T-helper 22 cell (primary cell): ENCODE data around the gene ZNF774.
"Not testable (repeated sequence)": the region's sequence is repeated elsewhere in the genome, so short reads cannot be mapped to it uniquely, and the experiment has no call there.

Experiments used
- DNase-seq: peaks from one replicate; pipeline ENCODE4 v3.0.0-alpha.2; 2020; ENCODE audit warnings: low read depth

ZNF774 gene

DNA sequence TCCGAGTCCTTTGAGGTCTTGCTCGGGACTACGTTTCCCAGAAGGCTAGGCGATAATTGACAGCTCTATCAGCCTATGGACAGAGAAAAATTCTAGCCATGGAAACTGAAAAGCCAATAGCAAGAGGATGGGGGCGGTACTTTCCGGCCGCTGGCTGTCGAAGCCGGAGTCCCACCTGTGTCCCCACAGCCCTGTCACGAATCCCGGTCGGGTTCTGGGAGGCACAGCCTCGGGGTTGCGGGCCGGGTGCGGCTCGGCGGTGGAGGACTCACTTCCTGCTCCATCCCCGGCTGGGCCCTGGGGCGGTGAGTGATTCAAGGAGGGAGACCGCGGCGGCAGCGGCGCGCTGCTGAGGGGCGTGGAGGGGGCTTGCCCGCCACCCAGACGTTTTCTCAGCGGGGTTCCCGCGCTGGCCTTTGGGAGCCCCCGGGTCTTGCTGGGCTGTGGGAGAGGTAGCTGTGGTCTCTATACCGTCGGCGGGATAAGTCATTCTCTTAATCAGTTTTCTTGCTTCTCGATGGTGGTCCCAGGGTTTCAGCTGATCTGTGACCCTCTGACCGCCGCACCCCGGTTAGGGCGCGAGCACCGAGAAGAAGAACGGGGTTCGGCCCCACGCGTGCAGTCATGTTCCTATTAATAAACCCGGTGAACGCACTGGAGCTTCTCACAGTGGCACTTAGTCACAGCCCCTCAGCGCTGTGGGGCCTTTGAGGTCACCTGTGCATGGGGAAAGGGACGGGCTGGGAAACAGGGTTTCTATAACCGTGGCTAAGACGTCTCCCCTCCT, at the start of gene ZNF774:
Gene ZNF774, plus strand, starts transcription at position 178 of the 787 bp plus-strand sequence. CDS start 2,377 bp downstream, outside the sequence.
- DNase-seq: peak; percentile 86

DNA sequence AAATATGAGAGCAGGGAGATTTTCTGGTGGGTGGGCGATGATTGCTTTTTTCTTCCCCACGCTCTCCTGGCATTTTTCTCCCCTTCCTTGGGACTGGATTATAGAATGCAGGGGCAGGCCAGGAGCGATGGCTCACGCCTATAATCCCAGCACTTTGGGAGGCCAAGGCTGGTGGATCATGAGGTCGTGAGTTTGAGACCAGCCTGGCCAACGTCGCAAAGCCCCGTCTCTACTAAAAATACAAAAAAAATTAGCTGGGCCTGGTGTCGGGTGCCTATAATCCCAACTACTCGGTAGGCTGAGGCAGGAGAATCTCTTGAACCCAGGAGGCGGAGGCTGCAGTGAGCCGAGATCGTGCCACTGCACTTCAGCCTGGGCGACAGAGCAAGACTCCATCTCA, 46.7 kb upstream of the ZNF774 start:
- DNase-seq: not testable (repeated sequence)

DNA sequence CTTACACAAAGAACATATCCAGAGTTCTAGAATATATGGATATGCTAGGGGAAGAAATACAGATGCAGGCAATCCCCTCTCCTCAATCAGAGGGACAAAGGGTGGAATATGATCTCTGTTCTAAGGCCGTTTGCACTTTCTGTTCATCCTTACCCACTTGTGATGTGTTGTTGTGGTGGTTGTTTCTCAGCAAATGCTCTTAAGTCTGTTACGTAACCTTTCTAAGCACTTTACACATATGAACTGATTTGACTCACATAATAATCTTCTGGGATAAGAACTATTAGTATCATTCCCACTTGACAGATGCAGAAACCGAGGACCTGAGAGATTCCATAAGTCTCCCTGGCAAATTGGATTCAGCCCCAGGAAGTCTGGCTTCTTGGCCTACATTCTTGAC, 46.2 kb upstream of the ZNF774 start:
- DNase-seq: no peak

DNA sequence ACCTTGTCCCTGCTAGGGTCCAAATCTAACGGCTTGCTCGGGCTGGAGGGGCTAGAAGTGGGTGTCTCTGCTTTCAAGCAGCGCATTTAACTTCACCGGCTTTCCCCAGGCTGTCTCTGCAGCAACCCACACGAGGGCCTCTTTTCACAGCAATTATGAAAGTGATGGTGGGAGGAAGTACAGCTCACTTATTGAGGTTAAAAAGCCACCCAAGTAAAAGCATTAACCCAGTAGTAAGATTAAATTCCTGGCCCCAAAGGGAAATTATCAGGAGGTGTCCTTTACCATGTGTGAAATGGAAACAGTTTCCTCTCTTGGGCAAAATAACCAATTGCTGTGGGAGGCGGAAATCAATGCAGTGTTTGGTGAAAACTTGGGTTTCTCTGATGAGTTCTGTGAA, 45.5 kb upstream of the ZNF774 start:
- DNase-seq: no peak

DNA sequence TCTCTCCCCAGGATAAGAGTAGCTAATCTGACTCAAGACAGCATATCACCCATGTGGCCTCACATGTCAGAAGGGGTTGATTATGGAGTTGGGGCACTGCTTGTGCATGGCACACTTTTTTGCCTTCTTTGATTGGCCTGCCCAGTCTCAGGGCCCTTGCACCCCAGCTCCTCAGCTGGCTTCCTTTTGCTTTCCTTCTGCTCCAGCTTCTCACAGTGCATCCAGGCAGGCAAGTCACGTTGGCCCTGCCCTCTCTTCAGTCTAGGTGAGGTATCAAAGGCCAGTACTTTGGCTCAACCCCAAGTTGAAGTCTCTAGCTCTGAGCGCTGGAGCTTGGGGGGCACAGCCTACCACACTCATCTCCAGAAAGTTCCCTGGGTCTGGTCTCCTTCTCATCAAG, 44.4 kb upstream of the ZNF774 start:
- DNase-seq: no peak

DNA sequence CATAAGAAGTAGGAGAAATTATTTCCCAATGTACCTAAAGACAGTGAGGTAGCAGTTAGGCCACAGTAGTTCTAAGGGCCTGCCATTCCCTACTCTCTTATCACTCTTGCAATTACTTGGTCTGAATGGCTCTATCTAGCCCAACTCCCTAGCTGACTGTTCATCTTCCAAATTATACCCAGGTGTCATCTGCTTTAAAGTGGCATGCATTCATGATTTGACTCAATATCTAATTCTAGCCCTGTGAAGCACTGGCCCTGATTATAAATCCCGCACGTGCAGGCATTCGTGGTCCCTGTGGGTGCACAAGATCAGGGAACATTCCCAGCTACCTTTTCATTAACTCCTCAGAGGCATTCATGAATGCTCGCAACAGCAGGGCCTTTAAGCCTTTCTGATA, 43.1 kb upstream of the ZNF774 start:
- DNase-seq: no peak

DNA sequence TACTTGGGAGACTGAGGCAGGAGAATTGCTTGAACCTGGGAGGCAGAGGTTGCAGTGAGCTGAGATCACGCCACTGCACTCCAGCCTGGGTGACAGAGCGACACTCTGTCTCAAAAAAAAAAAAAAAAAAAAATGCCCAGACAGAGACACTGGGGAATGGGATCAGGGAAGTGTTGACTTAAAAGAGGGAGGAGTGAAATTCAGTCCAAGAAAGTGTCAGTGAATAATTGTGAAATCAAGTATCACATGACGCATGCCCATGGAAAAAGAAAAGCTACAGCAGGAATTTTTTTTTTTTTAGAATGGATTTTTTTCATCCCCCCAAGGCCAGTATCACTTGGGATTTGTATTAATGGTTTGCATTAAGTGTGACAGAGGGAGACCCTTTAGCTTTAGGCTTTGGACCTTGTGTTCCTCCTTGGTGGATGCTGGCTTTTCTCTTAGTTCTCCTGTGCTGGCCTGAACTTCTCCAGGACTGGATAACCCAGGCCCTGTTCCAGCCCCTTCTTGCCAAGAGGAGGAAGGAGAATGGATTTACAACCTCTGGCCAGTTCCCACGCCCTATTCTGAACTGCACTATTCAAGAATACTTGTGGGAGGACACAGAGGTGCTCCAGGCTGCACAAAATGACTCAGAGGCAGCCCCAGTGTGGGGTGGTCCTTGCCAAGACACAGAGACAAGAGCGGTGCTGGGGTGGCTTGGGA, 36.7 kb upstream of the ZNF774 start:
- DNase-seq: no peak

DNA sequence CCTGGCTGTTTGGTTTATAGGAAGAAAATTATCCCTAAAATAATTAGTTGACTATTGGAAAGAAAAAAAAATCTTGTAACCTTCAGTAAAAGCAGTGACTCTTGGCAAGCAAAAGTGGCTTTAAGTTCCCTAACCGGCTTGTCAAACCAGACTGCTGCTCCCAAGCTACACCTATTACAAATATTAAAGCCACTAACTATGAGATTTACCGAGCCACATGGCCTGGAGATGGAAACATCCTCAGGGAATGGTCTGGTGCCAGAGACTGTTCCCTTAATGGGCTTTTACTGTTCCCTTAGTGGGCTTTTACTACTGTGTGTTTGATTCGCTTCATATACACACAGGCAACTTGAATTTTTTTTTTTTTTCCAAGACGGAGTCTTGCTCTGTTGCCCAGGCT, 35.9 kb upstream of the ZNF774 start:
- no peak for DNase-seq

DNA sequence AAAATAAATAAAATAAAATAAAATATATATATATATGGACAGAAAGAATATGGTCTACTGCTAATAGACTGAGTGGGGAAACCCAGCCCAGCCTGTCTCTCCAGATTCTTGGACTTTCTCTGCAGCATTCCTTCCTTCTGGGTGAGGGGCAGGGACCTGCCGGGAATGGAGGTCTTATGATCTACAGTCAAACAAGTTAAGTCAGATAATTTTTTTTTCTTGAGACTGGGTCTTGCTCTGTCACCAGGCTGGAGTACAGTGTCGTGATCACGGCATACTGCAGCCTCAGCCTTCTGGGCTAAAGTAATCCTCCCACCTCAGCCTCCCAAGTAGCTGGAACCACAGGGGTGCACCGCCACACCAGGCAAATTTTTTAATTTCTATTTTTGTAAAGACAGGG, 33.5 kb upstream of the ZNF774 start:
- DNase-seq: no peak

DNA sequence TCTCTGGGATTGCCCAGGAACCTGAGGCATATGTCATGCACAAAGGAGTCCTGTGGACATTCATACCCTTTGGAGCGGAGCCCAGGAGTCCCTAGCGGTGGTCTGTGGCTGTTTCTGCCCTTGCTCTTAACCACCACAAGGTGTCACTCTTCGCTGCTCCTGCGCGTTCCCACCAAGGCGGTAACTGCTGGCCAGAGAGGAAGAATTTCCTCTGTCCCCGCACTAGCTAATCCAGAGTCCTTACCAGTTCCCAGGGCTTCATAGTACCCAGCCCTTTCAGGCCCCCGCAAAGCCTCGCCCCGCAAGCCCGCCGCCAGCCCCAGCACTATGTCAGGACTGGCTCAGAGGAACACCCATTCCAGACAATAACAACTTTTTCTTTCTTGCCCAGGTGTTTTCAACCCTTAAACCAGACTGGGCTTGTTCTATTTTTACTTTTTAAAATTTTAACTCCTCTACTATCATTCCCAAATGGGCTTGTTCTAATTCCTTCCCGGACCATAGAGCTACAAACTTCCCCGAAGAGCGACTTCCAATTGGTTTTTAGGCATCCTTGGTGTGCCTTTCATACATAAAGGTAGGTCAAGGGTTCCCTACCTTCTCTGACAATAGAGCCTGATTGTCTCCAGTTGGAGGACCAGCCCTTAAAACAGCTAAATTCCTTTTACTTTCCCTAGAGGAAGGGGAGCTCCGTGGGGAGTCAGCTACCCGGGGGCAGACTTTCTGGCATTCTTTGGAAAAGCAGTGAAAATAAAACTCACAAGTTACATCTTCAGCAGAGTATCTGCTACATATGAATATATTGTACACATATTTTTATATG, 31.8 kb upstream of the ZNF774 start:
- peak; percentile 34 for DNase-seq

DNA sequence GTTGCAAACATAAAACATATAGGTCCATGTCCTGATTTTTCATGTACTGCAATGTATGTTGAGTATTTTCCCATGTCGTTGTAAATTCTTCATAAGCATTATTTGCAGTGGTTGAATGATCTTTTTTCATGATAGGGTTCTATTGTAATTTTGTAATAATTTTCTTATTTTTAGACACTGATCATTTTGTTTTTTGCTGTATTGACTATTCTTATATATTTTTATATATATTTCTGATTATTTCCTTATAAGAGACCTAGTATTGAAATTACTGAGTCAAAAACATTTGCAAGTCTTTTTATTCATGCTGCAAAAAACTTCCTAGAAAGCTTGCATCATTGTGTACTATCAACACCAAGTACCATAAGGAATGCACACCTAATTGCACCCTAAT, 31.2 kb upstream of the ZNF774 start:
- DNase-seq: no peak

DNA sequence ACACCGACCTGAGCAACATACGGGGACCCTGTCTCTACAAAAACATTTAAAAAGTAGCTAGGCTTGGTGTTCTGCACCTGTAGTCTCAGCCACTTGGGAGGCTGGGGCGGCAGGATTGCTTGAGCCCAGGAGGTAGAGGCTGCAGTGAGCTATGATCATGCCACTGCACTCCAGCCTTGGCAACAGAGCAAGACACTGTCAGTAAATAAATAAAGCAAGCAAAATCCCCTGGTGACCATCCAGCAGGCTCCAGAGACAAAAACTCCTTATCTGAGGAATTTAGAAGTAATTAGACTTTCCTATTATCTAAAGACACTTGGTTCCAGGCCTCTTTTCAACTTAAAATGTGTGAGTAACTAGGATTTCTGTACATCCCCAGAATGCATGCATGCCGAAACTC, 29.5 kb upstream of the ZNF774 start:
- no peak for DNase-seq

DNA sequence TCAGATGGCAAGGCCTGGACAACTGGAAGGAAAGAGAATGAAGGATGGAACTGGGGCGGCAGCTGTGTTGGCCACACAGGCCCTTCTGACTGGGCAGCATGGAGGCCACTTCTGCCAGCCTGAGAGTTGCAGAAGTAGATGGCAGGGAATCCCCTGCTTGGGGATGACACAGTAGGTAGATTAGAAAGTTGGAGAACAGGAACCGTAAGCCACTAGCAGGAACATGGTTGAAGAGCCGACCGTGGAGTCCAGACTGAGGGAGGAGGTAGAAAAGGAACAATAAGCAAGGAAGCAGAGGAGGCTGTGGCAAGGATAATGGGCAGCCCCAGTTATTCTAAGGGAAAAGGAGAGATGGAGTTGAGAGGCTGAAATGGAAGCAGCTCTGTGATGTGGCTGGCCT, 26.4 kb upstream of the ZNF774 start:
- no peak for DNase-seq

DNA sequence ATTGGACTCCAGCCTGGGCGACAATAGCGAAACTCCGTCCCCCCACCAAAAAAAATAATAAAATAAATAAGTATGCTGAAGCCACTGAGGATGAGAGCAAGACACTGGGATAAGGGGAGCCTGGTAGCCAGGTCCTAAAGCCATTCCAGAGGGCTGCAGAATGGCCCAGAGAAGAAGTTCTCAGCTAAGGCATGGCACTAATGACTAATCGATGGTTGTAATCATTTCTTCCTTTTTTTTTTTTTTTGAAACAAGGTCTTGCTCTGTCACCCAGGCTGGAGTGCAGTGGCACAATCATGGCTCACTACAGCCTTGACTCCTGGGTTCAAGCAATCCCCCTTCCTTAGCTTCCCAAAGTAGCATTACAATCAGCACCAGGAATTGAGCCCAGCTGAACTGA, 25.6 kb upstream of the ZNF774 start:
- no peak for DNase-seq

DNA sequence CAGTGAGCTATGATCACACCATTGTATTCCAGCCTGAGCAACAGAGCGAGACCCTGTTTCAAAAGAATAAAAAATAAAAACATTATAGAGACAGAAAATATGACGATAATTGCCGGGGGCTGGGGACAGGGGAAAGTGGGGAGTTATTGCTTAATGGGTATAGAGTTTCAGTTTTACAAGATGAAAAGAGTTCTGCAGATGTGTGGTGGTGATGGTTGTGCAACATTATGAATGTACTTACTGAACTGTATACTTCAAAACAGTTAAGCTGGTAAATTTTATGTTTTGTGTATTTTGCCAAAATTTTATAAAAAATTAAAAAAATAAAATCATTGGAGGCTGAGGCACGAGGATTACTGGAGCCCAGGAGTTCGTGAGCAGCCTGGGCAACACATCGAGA, 24.8 kb upstream of the ZNF774 start:
- DNase-seq: no peak

DNA sequence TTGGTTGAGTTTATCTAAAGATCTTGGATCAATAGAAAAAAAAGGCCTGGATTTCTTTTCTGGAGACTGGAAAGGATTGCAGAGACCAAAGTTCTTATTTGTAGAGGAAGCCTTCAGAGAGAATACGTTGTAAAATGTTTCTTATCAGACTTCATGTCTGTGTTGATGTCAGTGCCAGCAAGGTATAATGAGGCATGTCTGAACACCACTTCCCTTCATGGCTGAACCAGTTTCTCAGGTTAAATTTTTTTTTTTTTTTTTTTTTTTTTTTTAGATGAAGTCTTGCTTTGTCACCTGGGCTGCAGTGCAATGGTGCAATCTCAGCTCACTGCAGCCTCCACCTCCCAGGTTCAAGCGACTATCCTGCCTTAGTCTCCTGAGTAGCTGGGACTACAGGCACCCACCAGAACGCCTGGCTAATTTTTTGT, 17.8 kb upstream of the ZNF774 start:
- no peak for DNase-seq

DNA sequence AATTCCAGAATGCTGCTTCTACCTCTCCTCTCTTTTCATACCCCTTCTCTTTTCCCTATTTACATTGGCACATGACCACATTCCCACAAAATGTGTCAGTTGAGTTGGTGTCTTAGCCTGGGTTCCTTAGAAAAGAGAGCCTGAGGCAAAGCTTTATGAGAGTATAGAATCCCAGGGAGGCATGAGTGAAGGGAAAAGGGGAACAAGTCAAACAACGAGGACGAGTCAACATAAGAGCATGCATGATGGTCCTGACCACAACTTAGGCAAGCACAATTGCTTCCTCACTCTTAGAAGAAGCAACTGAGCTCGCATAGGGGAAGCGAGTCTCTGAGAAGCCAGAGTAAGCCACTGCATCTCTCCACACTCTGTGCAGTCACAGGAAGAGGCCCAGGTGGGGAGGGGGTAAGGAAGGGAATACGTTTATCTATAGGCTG, 15.4 kb upstream of the ZNF774 start:
- DNase-seq: no peak

DNA sequence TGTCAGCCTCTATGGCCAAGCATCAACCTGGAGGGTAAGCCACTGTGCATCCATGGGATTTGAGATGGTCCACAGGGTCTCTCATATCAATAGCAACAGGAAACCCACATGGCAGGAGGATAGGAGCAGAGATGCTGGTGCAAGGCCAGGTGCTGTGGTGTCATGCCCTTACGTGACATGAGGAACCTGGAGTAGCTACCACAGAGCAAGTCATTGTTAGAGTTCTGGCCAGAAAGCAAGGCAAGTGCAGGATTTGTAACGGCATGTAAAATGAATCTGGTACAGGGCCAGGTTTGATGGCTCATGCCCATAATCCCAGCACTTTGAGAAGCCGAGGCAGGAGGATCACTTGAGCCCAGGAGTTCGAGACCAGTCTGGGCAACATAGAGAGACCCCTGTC, 14.8 kb upstream of the ZNF774 start:
- no peak for DNase-seq

DNA sequence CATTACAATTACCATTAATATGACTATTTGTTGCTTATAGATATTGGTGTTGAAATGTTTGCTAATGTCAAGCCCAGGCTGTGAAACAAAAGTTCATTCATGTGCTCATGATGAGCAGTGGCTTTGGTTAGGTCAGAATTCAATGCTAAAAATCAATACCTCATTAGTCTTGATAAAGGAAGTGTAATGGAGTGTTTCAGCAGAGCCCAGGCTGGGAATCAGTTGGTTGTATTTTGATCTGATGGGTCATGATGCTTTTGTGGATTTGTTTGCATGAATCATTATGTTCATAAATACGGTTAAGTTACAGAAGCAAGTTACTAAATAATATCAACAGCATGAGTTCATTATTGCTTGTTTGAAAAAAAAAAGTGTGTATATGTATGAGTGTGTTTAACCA, 13.6 kb upstream of the ZNF774 start:
- no peak for DNase-seq

DNA sequence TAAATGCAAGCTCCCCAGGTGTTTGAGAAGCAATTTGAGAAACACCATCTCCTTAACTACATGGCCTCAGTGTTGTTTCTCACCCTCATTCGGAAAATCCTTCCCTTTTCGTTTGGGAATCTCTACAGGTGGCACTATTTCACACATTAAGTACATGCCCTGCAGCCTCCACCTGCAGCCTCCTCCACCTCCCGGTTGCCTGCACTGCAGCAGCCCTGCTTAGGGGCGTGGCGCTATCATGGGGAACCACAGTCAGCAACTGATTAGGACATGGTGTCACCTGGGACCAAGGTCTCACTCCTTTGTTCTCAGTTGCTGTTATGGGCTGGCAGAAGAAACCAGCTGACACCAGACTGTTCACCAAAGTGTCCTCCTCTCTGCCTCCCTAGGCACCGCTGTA, 11.7 kb upstream of the ZNF774 start:
- DNase-seq: no peak

DNA sequence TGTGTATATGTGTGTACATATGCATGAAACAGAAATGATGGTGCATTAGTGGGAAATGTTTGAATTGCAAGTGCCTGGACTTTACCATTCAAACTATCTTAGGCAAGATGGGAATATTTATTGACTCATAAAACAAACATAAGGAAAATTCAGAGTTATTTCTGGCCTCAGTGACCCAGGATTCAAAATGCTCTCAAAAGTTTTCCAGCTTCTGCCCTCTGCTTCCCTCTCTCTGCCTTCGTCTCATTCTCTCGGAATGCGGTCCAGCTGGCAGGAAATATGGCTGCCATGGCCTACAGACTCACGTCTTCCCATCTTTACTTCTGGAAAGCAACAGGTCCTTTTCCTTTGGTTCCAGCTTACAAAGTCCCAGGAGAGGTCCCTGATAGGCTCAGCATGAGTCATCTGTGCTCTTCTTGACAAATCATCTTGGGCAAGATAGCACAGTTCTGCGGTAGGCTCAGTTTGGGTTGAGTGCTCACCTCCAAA, 8.7 kb upstream of the ZNF774 start:
- DNase-seq: no peak

DNA sequence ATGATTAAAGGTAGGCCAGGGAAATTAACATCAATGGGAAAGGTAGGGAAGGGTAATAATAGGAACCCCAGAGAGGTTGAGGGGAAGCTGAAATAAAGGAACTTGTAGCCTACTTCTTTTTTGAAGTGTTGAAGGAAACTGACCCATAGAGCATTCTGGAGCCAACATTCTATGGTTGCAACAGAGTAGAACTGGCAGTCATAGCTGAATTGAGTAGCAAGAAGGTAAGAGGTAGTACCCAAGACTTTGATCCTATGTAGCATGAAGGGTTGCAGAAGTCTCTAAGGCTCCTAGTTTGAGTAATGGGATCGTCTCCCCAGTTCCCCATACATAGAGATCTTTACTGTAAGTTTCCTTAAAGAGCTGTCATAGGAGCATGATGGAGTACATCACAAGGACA, 7.4 kb upstream of the ZNF774 start:
- DNase-seq: no peak

DNA sequence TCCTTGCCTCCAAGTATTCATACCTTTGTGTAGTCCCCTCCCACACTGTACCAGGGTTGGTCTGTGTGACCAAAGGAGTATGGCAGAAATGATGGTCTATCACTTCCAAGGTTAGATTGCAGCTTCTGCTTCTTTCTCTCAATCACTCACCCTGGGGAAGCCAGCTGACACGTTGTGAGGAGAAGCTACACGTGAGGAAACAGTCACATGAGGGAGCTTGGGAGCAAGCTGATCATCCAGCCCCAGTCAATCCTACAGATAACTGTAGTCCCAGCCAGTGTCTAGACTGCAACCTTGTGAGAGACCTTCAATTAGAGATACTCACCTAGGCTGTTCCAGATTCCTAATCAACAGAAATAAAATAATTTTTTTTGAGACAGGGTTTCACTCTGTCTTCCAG, 6.2 kb upstream of the ZNF774 start:
- no peak for DNase-seq
